Femur (tissue), 1 donor: Measurements from ENCODE around the gene AKAP7.

ENCODE experiments used
- DNase-seq: peaks from one replicate; pipeline ENCODE4 v3.0.0-alpha.2; 2017

The AKAP7 gene

DNA sequence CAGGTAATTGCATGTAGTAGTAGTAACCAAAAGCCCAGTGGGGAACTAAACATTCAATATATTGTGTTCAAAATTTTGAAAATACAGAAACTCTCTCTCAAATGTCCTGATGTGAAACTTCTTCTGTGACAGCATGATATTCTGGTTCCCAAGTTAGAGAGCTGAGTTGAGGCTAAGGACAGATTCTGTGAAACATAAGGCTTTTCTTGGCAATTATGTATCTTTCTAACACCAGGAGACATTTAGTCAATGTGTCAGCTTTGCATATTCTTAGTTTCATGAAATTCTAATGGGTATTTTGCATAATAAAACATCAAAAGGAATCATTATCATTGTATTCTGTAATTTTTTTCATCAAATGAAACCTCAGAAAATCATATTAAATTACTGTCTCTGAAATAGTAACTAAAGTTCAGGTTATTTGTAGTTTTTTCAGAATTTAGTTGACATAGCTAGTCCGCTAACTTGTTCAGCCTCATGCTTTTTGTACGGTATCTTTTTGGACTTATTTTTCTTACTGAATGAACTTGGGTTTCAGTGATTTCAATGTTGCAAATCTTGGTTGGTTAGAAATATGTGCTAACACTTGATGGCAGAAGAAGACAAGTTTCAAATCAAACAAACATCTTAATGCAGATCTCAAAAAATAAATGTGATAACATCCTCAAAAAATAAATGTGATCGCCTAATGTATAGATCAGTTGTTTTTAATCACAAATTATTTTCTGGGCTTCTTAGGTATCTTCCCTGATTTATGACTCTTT is 70.4 kb downstream of the AKAP7 start:
- no peak for DNase-seq

DNA sequence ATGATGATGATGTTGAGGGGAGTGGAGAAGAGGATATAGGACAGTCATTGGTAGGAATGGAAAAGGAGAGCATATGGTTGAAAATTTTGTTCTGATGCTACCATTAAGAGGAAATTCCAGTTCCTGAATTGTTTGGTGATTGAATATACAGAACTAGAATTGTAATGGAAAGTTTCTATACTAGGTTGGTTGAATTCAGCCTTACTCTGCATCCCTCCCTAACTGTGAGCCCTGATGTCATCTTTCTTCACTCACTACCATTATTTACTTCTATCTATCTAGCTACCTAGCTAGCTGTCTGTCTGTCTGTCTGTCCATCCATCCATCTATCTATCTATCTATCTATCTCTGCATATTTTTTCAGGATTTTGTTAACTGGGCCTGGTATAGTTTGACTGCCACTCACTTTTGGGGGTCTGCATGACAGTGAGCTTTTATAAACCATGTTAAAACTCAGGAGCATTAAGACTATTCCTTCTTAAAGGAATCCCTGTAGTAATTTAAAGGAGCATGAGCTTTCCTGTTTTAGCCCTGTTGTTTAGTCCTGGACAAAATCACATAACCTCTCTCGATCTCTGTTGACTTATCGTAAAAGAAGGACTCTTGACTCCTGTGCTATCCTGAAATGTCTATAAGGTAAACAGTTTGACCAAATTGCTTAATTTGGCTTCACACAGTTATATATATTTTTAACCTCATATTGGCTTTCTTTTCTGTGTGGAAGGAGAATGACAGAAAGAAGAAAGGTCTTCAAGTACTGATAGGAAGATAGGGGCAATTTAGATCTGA is 71.4 kb downstream of the AKAP7 start:
- DNase-seq = no peak

DNA sequence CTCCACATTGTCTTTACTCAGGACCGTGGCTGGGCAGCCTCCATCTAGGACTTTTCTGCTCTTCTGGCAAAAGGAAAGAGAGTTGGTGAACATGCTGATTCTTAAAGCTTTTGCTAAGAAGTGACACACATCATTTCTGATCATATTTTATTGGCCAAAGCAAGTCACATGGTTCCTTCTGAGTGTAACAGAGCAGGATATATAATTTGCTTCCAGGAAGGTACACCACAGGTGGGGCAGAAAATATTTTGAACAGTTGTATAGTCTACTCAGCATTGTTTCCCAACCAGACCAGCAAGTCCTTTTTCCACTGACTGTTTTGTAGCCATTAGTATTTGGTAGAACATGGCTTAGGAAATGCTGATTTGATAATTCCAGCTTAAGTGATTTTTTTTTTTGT is 73.5 kb downstream of the AKAP7 start:
- DNase-seq = no peak

DNA sequence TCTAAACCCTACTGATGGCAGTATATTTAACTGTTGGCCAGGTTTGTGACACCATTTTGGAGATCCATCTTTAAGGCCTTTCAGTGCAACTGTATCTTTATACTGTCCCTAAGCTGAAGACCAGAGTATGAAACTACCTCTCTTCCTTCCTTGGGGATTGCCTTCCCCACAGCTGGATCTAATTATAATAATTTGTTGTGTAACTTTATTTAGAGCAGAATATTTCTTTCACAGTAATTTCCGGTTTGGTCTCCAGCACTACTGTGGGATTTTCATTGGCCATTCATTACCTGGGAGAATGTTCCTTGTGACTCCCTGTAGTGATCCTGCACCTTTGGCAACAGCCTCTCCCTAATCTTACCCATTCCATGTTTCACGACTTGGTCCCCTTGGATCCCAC is 75.2 kb downstream of the AKAP7 start:
- no peak for DNase-seq

DNA sequence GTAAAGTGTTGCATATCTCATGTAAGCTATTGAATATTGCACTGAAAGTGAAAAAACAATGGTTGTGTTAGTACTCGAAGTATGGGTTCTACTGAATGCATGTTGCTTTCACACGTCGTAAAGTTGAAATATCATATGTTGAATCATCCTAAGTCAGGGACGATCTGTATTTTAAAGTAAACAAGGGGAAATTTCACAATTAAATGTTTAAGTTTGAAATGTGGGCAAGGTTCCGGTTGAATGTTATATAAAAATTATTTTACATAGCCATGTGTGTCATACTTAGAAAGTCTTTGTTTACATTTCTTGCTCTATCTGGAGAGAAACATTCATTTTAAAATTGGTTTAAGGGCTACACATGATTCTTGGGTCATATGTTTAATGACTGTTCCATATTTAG is 76.8 kb downstream of the AKAP7 start:
- no peak for DNase-seq

DNA sequence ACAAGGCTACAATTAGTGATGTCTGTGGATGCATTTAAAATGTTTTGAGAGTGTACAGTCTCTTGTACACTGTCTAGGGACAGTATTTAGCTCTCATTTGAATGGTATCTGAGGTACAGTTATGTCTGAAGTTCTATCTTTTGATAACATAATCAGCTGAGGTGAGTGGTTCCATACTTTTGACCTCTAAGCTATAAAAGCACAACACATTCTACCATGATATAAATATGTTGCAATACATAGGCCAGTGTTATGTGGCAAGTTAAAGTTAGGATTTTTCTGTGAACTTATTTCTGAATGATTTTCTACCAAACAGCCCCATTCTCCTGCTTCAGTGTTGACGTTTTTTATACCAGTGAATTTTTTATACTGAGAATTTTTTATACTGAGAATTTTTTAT is 77.6 kb downstream of the AKAP7 start:
- no peak for DNase-seq

DNA sequence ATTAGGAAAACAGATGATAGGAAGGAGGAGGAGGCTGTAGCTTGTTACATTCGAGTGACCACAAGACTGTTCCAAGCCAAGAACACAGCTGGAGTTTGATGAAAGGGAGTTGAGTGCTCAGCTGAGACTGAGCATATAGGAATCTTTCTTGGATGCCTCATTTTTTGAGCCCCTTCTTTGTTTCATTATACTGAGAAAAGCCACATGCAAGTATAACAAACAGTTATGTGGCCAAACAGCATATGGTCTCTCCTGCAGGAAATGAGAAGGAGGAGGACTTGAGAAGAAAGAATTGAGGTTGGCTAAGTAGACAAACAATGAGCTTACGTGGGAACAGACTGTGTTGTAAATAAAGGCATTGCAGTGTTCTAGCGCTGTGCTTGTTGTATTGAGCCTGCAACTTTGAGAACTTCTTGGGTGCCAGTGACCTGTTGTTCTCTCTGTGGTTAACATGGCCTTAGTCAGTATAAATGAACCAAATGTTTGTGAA is 78.3 kb downstream of the AKAP7 start:
- peak; percentile 60 for DNase-seq

DNA sequence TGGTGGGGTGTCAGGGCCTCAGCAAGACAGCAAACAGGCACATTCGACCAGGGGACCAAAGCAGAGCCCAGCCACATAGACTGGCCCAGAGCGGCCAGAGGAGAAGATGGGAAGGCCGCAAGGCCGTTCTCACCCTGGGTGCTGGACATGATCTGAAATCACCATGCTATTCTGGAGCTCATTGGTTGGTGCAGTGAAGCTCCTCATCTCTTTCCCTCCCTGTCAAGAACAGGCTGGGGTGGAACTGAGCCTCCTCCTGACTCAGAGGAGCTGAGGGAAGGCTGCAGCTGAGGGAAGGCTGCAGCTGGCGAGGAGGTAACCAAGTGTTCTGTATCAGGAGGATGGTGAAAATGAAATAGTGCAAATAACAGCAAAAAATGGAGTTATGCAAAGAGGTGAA is 80.0 kb downstream of the AKAP7 start:
- DNase-seq = no peak

DNA sequence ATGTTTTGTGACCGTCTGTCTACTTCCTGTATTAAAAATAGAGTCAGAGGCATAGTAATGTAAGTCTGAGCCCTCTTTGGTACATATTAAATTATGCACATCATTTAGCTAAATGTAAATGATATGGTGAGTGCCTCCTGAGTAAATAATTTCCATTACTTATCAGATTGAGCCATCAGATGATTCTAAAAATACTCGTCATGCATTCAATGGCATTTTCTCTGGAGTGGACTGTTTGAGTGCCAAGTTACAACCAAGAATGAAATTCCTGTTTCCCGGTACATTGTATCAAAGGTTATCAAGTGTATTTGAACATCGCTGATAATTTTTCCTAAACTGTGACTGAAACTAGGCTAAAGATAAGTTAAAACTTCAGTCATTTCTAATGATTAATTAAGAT is 81.0 kb downstream of the AKAP7 start:
- no peak for DNase-seq

DNA sequence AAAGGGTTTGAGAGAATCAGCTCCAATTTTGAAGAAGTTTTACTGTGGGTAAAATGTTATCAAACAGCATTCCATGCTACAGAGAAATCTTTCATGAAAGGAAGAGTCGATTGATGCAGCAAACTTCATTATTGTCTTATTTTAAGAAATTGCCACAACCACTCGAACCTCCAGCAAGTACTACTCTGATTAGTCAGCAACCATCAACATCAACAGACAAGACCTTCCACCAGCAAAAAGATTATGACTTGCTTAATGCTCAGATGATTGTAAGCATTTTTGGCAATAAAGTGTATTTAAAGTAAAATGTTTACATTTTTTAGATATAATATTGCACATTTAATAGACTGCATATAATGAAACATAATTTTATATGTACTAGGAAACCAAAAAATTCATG is 87.5 kb downstream of the AKAP7 start:
- DNase-seq = no peak

DNA sequence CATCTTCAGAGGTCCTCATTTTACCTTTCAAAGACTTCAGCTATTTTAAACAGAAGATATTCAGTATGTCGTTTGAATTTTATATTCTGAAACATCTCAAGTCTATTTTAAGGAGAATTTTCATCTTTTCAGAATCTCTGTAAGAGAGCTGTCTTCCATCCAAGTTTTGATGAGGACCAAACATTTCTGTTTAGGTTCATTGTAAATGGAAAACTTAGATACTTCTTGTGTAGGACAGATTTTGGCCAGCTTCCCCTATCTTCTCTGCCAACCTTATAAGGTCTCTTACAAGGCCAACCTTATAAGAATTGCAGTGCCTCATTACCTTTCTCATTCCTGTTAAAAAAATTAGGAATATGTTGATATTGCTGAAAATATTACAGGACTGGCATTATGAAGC is 88.1 kb downstream of the AKAP7 start:
- no peak for DNase-seq

DNA sequence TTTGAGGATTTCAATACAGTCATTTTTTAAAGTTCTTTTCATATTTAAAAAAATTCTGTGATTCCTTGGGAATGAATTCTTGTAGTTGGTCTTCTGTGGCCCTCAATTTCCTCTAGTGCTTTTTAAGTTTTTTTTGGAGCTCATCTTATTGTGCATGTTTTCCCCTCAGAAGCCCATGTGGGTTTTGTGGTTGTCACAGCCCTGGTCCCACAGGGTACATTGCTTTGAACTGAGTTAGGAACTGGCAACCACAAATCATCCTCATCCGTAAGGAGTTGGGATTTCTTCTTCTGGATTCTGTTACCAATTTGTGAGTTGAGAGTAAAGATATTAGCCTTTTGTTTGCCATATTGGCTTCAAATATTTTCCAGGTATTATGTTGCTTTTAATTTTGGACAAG is 89.9 kb downstream of the AKAP7 start:
- peak; percentile 21 for DNase-seq

DNA sequence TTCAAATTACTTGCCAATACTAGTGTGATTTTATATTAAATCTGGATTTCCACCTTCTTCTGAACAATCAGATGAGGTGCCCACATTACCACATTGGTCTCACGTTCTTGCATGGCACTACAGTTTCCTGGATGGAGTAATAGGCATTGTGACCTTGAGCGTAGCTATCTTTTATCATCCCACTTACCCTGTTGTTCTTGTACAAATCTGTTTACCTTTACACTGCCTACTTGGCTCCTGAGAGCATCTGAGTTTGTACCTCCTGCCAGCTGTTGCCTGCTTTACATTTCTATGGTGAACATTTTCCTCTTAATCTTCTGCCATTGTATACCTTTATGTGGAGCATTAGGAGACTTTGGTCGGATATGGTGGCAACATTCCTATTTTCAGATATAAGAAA is 90.7 kb downstream of the AKAP7 start:
- no peak for DNase-seq

DNA sequence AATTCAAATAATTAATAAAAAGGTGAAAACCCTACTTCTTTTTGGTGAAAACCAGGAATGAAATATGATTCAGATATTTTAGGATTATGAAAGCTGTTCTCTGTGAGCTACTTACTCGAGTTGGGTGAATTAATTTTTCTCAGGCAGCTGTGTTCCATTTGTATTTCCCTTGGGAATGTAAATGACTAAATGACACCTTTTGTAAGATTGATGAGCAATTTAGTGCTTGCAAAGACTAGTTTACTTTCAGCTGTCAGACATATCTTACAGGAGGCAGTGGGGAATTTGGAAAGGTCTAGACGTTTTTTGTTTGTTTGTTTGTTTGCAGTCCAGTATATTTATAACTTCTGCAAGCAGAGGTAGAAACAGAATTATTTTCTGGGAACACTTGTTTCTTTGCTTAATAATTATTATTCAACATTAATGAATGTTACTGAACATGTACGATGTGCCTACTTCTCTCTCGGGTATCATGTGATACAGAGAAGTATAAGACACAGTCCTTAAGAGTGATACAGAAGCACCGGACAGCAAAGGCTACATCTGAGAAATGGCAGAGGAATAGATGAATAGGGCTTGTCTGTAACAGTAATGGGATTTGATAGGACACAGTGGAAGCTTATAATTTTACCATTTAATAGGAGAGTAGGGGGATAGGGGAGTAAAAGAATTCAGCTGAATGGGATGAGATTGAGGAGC is 91.3 kb downstream of the AKAP7 start:
- no peak for DNase-seq

DNA sequence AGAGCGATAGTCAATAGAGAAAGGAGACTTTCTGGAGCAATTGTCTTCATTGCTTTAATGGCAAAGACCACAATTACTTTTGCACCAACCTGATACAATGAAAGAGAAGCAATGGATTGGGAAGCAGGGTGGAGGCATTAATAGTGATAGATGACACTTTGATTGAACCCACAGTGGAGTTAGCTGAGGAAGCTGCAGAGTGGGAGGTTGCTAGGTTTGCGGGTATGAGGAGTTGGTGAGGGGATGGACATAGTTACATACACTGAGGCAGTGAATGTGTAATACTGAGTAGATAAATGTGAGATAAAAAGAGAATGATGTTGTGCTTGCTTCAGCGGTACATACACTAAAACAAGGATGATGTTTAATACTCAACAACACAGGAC is 91.9 kb downstream of the AKAP7 start:
- no peak for DNase-seq

DNA sequence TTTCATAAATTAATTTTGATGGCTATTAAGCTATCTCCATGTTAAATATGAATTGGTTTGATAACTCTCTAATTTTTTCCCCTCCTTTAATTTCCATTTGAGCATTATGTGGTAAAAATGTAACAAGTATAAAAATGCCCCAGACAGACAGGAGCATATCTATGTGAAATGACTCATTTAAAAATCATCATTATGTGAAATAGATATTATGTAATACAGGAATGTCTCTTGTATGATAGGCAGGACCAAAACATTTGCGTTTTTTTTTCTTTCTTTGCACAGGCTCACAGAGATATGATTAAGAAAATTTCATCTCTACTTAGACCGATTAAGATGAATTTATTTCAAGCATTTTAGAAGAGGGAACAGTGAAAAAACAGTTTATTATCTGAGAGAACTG is 95.8 kb downstream of the AKAP7 start:
- DNase-seq = no peak

DNA sequence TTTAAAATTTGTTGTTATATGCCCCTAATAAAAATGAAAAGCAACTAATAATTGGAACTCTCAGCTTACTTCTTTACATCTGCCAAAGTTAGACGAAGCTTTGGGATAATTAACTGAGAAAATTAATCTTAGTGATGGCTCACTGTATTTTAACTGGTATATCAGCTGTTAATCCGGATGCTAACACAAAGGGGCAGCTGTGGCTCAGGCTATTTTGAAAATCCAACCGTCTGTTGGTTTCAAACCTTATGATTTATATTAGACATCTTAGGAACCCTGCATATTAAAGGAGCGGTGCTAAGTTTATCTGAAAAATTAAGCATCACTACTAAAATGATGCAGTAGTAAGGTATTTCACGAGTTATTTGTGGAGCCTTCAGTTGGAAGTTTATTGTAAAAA is 96.6 kb downstream of the AKAP7 start:
- DNase-seq = no peak

DNA sequence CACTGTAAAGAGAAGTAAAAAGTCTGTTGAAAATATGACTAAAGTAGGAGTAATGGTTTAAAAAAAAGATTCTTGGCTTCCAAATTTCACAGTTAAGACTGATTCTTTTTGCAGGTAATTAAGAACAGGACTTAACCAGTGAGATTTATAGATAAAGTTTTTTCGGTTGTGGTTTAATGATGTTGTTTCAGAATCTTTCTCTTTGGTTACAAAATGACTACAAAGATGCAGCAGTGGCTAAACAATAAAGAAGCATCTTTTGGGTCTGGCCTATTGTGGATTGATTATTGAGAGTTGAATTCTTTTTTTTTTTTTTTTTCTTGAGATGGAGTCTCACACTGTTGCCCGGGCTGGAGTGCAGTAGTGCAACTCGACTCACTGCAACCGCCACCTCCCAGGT is 109.7 kb downstream of the AKAP7 start:
- DNase-seq = no peak

DNA sequence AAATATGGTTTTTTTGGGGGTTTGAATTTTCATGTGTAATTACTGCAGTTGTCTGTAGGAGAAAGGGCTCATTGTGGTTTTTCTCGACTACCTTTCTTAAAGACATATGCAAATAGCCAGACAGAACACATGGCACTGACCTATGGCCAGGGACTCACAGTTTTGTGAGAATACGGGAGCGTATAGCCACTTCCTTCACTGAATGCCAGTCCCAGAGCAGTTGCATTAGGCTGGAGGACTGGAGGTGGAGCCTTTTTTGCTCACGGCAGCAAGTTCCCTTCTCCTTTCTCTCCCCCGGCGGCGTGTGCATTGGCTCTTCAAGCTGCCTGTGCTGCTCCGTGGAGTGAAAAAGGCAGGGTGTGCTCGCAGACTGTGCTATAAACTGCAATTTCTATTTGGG is 114.9 kb downstream of the AKAP7 start:
- DNase-seq = peak; percentile 82

DNA sequence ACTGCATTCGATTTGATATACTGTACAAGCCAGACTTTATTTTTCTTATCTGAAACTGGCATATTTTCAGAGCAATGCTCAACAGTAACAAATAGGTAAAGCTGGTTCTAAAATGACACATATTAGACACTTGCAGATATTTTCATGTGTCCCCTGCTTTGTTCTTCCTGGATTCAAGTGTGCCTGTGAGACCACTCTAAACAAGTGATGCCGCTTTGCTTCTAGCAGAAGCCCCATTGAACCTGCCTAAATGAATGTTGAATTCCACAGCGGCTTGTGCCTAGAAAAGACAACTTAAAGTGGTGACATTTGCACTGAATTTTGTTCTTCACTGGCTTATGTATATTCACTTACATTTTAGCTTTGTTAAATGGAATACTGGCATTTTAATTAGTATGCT is 115.7 kb downstream of the AKAP7 start:
- no peak for DNase-seq

DNA sequence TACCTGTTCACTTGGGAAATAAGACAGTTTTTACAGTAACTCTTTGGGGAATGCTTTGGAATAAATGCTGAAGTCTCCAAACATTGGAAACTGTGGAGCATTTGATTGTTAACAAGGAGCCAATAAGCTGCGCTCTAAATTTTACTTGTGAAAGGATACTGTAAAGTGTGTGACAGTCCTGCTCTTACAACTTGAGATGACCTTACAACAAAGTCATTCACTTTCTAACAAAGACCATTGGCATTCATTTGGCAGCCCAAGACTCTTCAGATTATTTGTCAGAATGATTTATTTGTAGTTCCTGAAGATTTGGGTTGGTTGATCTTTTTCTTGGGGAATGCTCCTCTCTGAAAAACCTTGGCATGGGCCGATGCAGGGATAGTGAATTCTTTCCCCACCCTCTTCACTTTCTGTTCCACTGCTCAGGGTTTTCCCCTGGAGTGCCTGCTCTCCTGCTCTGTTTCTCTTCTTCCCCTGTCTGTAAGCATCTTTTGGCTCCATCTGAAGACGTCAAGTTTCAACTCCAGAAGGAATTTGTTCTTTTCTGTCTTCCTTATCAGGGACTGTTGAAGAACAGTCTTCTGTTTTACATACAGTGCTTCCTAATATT is 116.4 kb downstream of the AKAP7 start:
- no peak for DNase-seq

DNA sequence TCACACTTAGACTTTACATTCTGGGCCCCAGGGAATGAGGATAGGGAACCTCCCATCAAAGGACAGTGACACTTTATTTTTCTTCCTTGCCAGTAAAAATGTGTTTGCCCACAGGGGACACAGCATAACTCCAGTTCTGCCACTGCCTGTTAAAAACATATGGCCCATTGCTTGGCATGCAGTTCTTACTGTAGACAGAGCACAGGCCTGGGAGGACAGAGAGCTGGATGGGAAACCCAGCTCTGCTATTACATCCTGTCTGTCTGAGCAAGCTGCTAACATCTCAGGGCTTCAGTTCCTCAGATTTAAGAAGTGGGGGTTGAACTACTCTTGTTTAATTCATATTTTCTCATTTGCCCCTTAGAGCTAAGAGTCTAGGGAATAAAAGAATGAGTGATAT is 120.2 kb downstream of the AKAP7 start:
- no peak for DNase-seq

DNA sequence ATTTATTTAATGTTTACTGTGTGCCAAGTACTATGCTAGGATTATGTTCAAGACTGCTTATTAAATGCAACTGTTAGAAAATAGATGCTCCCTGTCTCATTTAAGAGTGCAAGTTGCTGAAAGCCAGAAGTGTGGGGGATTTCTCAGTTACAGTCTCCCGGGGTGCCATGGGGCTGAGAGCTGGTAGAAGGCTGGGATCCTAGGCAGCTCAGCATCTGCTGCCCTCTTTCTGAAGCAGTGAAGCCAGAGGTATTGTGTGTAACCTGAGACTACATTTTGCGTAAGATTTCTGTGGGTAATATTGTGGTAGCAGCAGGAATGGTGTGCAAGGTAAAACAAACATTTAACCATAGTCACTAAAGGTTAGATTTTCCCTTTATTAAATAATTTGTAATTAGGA is 120.6 kb downstream of the AKAP7 start:
- no peak for DNase-seq
